Neuronal stem cell (in vitro differentiated cells): Measurements from ENCODE around the gene CFAP77.
A peak's percentile ranks its signal among the peaks of the same experiment; 100 is the strongest.

Experiments
- DNase-seq: peaks from one replicate; pipeline ENCODE4 v3.0.0-alpha.2; 2013; ENCODE audit warnings: low spot score
- H2AFZ ChIP-seq: one replicate; pipeline ENCODE4 v1.6.1; 2013; ENCODE audit warnings: mild to moderate bottlenecking, low read length, inconsistent platforms
- H2AK5ac ChIP-seq: 2 replicates; pipeline ENCODE4 v1.6.1; 2013; ENCODE audit warnings: low read depth, mild to moderate bottlenecking, inconsistent platforms, low read length, moderate library complexity, mixed read lengths
- H2BK120ac ChIP-seq: 2 replicates; pipeline ENCODE4 v1.6.1; 2013; ENCODE audit warnings: low read depth, mild to moderate bottlenecking, inconsistent platforms, low read length, moderate library complexity, mixed read lengths
- H2BK12ac ChIP-seq: one replicate; pipeline ENCODE4 v1.6.1; 2013; ENCODE audit warnings: low read length, inconsistent platforms
- H2BK15ac ChIP-seq: 2 replicates; pipeline ENCODE4 v1.6.1; 2013; ENCODE audit warnings: mild to moderate bottlenecking, low read length, inconsistent platforms, mixed read lengths
- H2BK5ac ChIP-seq: one replicate; pipeline ENCODE4 v1.6.1; 2013; ENCODE audit warnings: inconsistent platforms, mild to moderate bottlenecking, low read length, moderate library complexity
- H3K14ac ChIP-seq: one replicate; pipeline ENCODE4 v1.6.1; 2013; ENCODE audit warnings: low read length, inconsistent platforms
- H3K18ac ChIP-seq: 2 replicates; pipeline ENCODE4 v1.6.1; 2013; ENCODE audit warnings: low read length, inconsistent platforms
- H3K23ac ChIP-seq: 2 replicates; pipeline ENCODE4 v1.6.1; 2013; ENCODE audit warnings: low read depth, mild to moderate bottlenecking, mixed read lengths, low read length, inconsistent platforms; ENCODE audit not compliant: poor library complexity
- H3K27ac ChIP-seq: replicated peaks from 3 replicates; pipeline ENCODE4 v1.5.1; 2013; ENCODE audit warnings: low read length, inconsistent platforms
- H3K27me3 ChIP-seq, 3 experiments: 2 replicates each; pipeline ENCODE4 v1.6.1; 2013; ENCODE audit warnings: low read length in 3 of 3, mild to moderate bottlenecking in 2 of 3, inconsistent platforms in 1 of 3, low read depth in 1 of 3, mixed read lengths in 1 of 3, moderate library complexity in 1 of 3; ENCODE audit not compliant: control insufficient read depth in 3 of 3, insufficient read depth in 3 of 3
- H3K36me3 ChIP-seq, 2 donors: replicated peaks in 1 of 2; 2 replicates each; pipeline ENCODE4 v1.6.1; 2013; ENCODE audit warnings: low read length in 2 of 2; ENCODE audit not compliant: control insufficient read depth in 2 of 2, insufficient read depth in 2 of 2
- H3K4ac ChIP-seq: 2 replicates; pipeline ENCODE4 v1.6.1; 2013; ENCODE audit warnings: inconsistent platforms, mild to moderate bottlenecking, low read length, moderate library complexity
- H3K4me1 ChIP-seq, 2 donors: 1 replicate in 1 of 2; 2 replicates in 1 of 2; pipeline ENCODE4 v1.6.1; 2013; ENCODE audit warnings: low read length in 2 of 2, low read depth in 1 of 2; ENCODE audit not compliant: control insufficient read depth in 2 of 2, insufficient read depth in 1 of 2
- H3K4me2 ChIP-seq: one replicate; pipeline ENCODE4 v1.6.1; 2013; ENCODE audit warnings: mild to moderate bottlenecking, low read length, inconsistent platforms; ENCODE audit not compliant: insufficient read depth, poor library complexity, severe bottlenecking
- H3K4me3 ChIP-seq, 2 donors: 2 replicates each; pipeline ENCODE4 v1.5.1; 2013; ENCODE audit warnings: low read length in 2 of 2, mild to moderate bottlenecking in 2 of 2, inconsistent platforms in 1 of 2, moderate library complexity in 1 of 2
- H3K79me1 ChIP-seq: one replicate; pipeline ENCODE4 v1.6.1; 2013; ENCODE audit warnings: low read depth, mild to moderate bottlenecking, inconsistent platforms, low read length, moderate library complexity
- H3K9ac ChIP-seq: one replicate; pipeline ENCODE4 v1.6.1; 2013; ENCODE audit warnings: mild to moderate bottlenecking, low read depth, low read length, inconsistent platforms; ENCODE audit not compliant: poor library complexity
- H3K9me3 ChIP-seq, 2 donors: replicated peaks in 1 of 2; 2 replicates each; pipeline versions ENCODE3 to v1.6.1; 2013; ENCODE audit warnings: low read length in 2 of 2, mild to moderate bottlenecking in 2 of 2, inconsistent platforms in 1 of 2, low read depth in 1 of 2, mixed read lengths in 1 of 2, moderate library complexity in 1 of 2; ENCODE audit not compliant: control insufficient read depth in 2 of 2, insufficient read depth in 1 of 2
- H4K8ac ChIP-seq: one replicate; pipeline ENCODE4 v1.6.1; 2013; ENCODE audit warnings: low read depth, mild to moderate bottlenecking, inconsistent platforms, low read length, moderate library complexity
- H4K91ac ChIP-seq: one replicate; pipeline ENCODE4 v1.6.1; 2013; ENCODE audit warnings: low read length, low read depth, mild to moderate bottlenecking, inconsistent platforms; ENCODE audit not compliant: poor library complexity
- WGBS, 2 donors: extraction: QIAGEN DNeasy Blood & Tissue Kit; methylation state at CpG; one replicate each; pipeline ENCODE4 v1.1.7; 2013; ENCODE audit warnings: missing lambda C conversion rate in 2 of 2, mixed read lengths in 1 of 2; ENCODE audit not compliant: insufficient read length in 2 of 2, insufficient replicate concordance in 1 of 2; ENCODE audit errors: extremely low coverage in 2 of 2; 5-methylcytosine and 5-hydroxymethylcytosine counted together

CFAP77 gene

DNA sequence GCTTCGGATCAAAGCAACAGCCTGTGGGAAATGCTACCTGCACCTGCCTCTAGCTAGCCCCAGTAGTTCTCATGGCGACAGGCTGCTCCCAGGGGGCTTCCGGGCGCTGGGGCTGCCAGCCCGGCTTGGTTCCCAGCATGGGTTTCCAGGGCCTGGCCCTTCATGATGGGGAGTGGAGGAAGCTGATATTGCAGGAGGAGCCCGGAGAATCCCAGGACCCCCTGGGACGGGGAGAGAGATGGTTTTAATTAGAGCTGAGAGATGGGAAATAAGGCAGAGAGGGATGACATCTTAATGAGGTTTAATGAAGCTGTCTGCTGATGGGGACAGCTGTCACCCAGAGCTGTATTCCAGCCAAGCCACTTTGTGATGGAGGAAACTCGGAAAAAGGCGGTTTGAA lies 78.6 kb downstream of the CFAP77 start:
- Histone ChIP-seq H2BK5ac (no peak overlapping the region), H2BK12ac (no peak overlapping the region), H3K9me3 (peaks cover 14 to 17% of the 10 kb centered on the region in 2 donors), H3K36me3 (no peaks in the 10 kb centered on the region), H3K18ac (peak overlapping the region; percentile 22), H3K4me3 (no peak overlapping the region), H3K27ac (no peak overlapping the region), H2AFZ (no peak overlapping the region), H3K14ac (no peak overlapping the region), H3K4ac (no peak overlapping the region), H4K91ac (no peak overlapping the region), H4K8ac (no peak overlapping the region), H3K9ac (no peak overlapping the region), H3K27me3 (peaks cover 0 to 30% (median 0%) of the 10 kb centered on the region in 3 experiments), H3K4me1 (peaks cover 3 to 27% of the 10 kb centered on the region in 2 donors), H3K79me1 (no peaks in the 10 kb centered on the region), H3K23ac (no peak overlapping the region), H2AK5ac (no peak overlapping the region), H2BK120ac (no peak overlapping the region), H2BK15ac (no peak overlapping the region), H3K4me2 (no peak overlapping the region)
- no CpG with 5 or more reads among the region's 9 CpGs for WGBS, 2 donors
- no peak for DNase-seq

DNA sequence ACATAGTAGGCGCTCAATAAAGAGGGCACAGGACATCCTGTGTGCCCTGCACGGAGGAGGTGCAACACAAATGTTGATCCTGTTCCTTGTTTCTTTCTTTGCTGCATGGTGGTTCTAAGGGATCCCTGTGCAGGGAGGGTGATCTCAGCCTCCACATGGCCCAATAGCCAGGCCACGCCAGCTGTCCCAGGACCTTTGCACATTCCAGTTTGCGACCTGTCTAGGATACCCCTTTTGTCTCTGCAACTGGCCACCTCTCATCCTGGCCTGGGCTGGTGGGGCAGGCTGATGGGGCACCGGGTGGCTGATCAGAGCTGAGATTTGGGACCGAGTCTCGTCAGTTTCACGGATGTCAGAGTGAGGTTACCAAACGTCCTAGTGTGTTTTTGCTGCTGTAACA lies 79.5 kb downstream of the CFAP77 start:
- H4K91ac ChIP-seq = no peak overlapping the region
- no peak overlapping the region for H3K23ac ChIP-seq
- no peak overlapping the region for H2BK12ac ChIP-seq
- WGBS, 2 donors = no CpG with 5 or more reads among the region's 9 CpGs
- H3K36me3 ChIP-seq = no peaks in the 10 kb centered on the region
- H2AK5ac ChIP-seq = peak overlapping the region; percentile 36
- H2BK15ac ChIP-seq = no peak overlapping the region
- no peaks in the 10 kb centered on the region for H3K79me1 ChIP-seq
- no peak overlapping the region for H3K4ac ChIP-seq
- no peak overlapping the region for H3K27ac ChIP-seq
- no peak overlapping the region for H2BK5ac ChIP-seq
- H3K4me2 ChIP-seq = no peak overlapping the region
- H3K9me3 ChIP-seq = peaks cover 19 to 22% of the 10 kb centered on the region in 2 donors
- no peak overlapping the region for H2BK120ac ChIP-seq
- no peak for DNase-seq
- H3K9ac ChIP-seq = no peak overlapping the region
- no peak overlapping the region for H3K14ac ChIP-seq
- H2AFZ ChIP-seq = no peak overlapping the region
- peaks cover 2 to 26% of the 10 kb centered on the region in 2 donors for H3K4me1 ChIP-seq
- H3K4me3 ChIP-seq = no peak overlapping the region
- H3K18ac ChIP-seq = no peak overlapping the region
- peaks cover 0 to 30% (median 0%) of the 10 kb centered on the region in 3 experiments for H3K27me3 ChIP-seq
- H4K8ac ChIP-seq = no peak overlapping the region

- H3K4me3 ChIP-seq = no peak overlapping the region
- peaks cover 19 to 23% of the 10 kb centered on the region in 2 donors for H3K9me3 ChIP-seq
- peaks cover 0 to 28% (median 0%) of the 10 kb centered on the region in 3 experiments for H3K27me3 ChIP-seq
- H4K91ac ChIP-seq = no peak overlapping the region
- no peaks in the 10 kb centered on the region for H3K36me3 ChIP-seq
- H3K4me1 ChIP-seq = peaks cover 10 to 11% of the 10 kb centered on the region in 2 donors
- no peak overlapping the region for H3K27ac ChIP-seq
- H4K8ac ChIP-seq = no peak overlapping the region
- no peak overlapping the region for H3K4me2 ChIP-seq
- WGBS, 2 donors = no CpG with 5 or more reads among the region's 2 CpGs
- H3K79me1 ChIP-seq = no peaks in the 10 kb centered on the region
- H2BK12ac ChIP-seq = no peak overlapping the region
- H2BK5ac ChIP-seq = no peak overlapping the region
- no peak overlapping the region for H3K23ac ChIP-seq
- H3K18ac ChIP-seq = no peak overlapping the region
- no peak overlapping the region for H3K4ac ChIP-seq
- no peak overlapping the region for H2AK5ac ChIP-seq
- H3K14ac ChIP-seq = no peak overlapping the region
- H3K9ac ChIP-seq = no peak overlapping the region
- no peak overlapping the region for H2BK120ac ChIP-seq
- DNase-seq = no peak
- H2BK15ac ChIP-seq = no peak overlapping the region
- H2AFZ ChIP-seq = no peak overlapping the region
Measured at GRCh38 chr9:132494857-132495256, 84.8 kb downstream of the CFAP77 start.

- no peak overlapping the region for H3K4me3 ChIP-seq
- H3K4ac ChIP-seq = no peak overlapping the region
- H3K36me3 ChIP-seq = no peaks in the 10 kb centered on the region
- H3K4me1 ChIP-seq = peaks cover 10 to 11% of the 10 kb centered on the region in 2 donors
- H2BK5ac ChIP-seq = peak overlapping the region; percentile 0
- no peak overlapping the region for H2AFZ ChIP-seq
- H4K8ac ChIP-seq = no peak overlapping the region
- H4K91ac ChIP-seq = no peak overlapping the region
- no peak for DNase-seq
- H3K9me3 ChIP-seq = peaks cover 13 to 15% of the 10 kb centered on the region in 2 donors
- peak overlapping the region; percentile 87 for H2BK12ac ChIP-seq
- peak overlapping the region; percentile 79 for H2AK5ac ChIP-seq
- no peak overlapping the region for H3K4me2 ChIP-seq
- WGBS, 2 donors = no CpG with 5 or more reads among the region's 16 CpGs
- H3K18ac ChIP-seq = peak overlapping the region; percentile 84
- H3K27me3 ChIP-seq = peaks cover 0 to 28% (median 0%) of the 10 kb centered on the region in 3 experiments
- no peak overlapping the region for H3K9ac ChIP-seq
- H3K79me1 ChIP-seq = no peaks in the 10 kb centered on the region
- no peak overlapping the region for H3K23ac ChIP-seq
- no peak overlapping the region for H3K27ac ChIP-seq
- peak overlapping the region; percentile 88 for H2BK15ac ChIP-seq
- H2BK120ac ChIP-seq = peak overlapping the region; percentile 57
- H3K14ac ChIP-seq = no peak overlapping the region
Measured at GRCh38 chr9:132497731-132498130, 87.7 kb downstream of the CFAP77 start.
